Neutrophil (primary cell): ENCODE results near the gene FBXO3.
"Not testable (repeated sequence)": the region's sequence is repeated elsewhere in the genome, so short reads cannot be mapped to it uniquely, and the experiment has no call there.

ENCODE experiments used
- H3K27ac ChIP-seq: fragments of 200-600 bp; sonication (generic); 2 replicates; pipeline ENCODE4 v1.5.1; 2016; ENCODE audit warnings: mild to moderate bottlenecking, moderate library complexity
- H3K27me3 ChIP-seq: fragments of 200-600 bp; sonication (generic); 2 replicates; pipeline ENCODE4 v1.6.0; 2016; ENCODE audit warnings: mild to moderate bottlenecking
- H3K36me3 ChIP-seq: fragments of 200-600 bp; sonication (generic); 2 replicates; pipeline ENCODE4 v1.5.1; 2017
- H3K4me1 ChIP-seq, 2 experiments: fragments of 200-600 bp in 1 of 2; sonication (generic) in 1 of 2; 1 replicate in 1 of 2; 2 replicates in 1 of 2; pipeline versions ENCODE4 v1.5.1 to v1.6.1; 2013 to 2016; ENCODE audit warnings: low read depth in 1 of 2, low read length in 1 of 2, mild to moderate bottlenecking in 1 of 2, moderate library complexity in 1 of 2; ENCODE audit not compliant: control insufficient read depth in 1 of 2, insufficient read depth in 1 of 2
- H3K4me3 ChIP-seq, 2 experiments: fragments of 200-600 bp in 1 of 2; sonication (generic) in 1 of 2; 1 replicate in 1 of 2; 2 replicates in 1 of 2; pipeline ENCODE4 v1.5.1; 2013 to 2016; ENCODE audit warnings: low read depth in 1 of 2, low read length in 1 of 2, mild to moderate bottlenecking in 1 of 2, moderate library complexity in 1 of 2
- H3K9me3 ChIP-seq: fragments of 200-600 bp; sonication (generic); 2 replicates; pipeline ENCODE4 v1.5.1; 2016
- CTCF ChIP-seq: fragments of 200-600 bp; sonication (generic); IDR thresholded peaks from 2 replicates; pipeline ENCODE4 v1.5.1; 2016; ENCODE audit warnings: antibody characterized with exemption

Gene FBXO3

GRCh38 chr11:33802194-33802950 is 28.1 kb upstream of the FBXO3 start:
- peaks cover 96% of the 10 kb centered on the region for H3K27me3 ChIP-seq
- no peaks in the 10 kb centered on the region for H3K36me3 ChIP-seq
- no peak for TF ChIP-seq CTCF
- no peak overlapping the region for H3K4me3 ChIP-seq
- no peak overlapping the region for H3K27ac ChIP-seq
- no peaks in the 10 kb centered on the region for H3K9me3 ChIP-seq
- H3K4me1 ChIP-seq, result no peaks in the 10 kb centered on the region

GRCh38 chr11:33801821-33802193 is 27.5 kb upstream of the FBXO3 start:
- Histone ChIP-seq H3K4me3 (no peak overlapping the region), H3K9me3 (no peaks in the 10 kb centered on the region), H3K4me1 (no peaks in the 10 kb centered on the region), H3K27me3 (peaks cover 100% of the 10 kb centered on the region), H3K36me3 (no peaks in the 10 kb centered on the region), H3K27ac (no peak overlapping the region)
- no peak for TF ChIP-seq CTCF

- Histone ChIP-seq H3K36me3 (no peaks in the 10 kb centered on the region), H3K27me3 (peaks cover 97% of the 10 kb centered on the region), H3K27ac (no peak overlapping the region), H3K9me3 (no peaks in the 10 kb centered on the region), H3K4me1 (no peaks in the 10 kb centered on the region), H3K4me3 (no peak overlapping the region)
- no peak for TF ChIP-seq CTCF
Measured at GRCh38 chr11:33797879-33798278, 23.6 kb upstream of the FBXO3 start.

GRCh38 chr11:33790040-33790439 is 15.7 kb upstream of the FBXO3 start:
- TF ChIP-seq CTCF, result no peak
- Histone ChIP-seq H3K9me3 (no peaks in the 10 kb centered on the region), H3K27me3 (peaks cover 59% of the 10 kb centered on the region), H3K36me3 (no peaks in the 10 kb centered on the region), H3K27ac (no peak overlapping the region), H3K4me3 (no peak overlapping the region), H3K4me1 (peaks cover 0 to 3% of the 10 kb centered on the region in 2 experiments)

GRCh38 chr11:33788095-33788494 is 13.8 kb upstream of the FBXO3 start:
- H3K27ac ChIP-seq, H3K9me3 ChIP-seq, H3K4me3 ChIP-seq, H3K36me3 ChIP-seq, H3K4me1 ChIP-seq: not testable (repeated sequence)
- peaks cover 42% of the 10 kb centered on the region for H3K27me3 ChIP-seq

GRCh38 chr11:33787076-33787475 is 12.8 kb upstream of the FBXO3 start:
- H3K27me3 ChIP-seq, result peaks cover 32% of the 10 kb centered on the region
- no peak overlapping the region for H3K27ac ChIP-seq
- no peaks in the 10 kb centered on the region for H3K36me3 ChIP-seq
- no peak overlapping the region for H3K4me3 ChIP-seq
- no peak for TF ChIP-seq CTCF
- no peaks in the 10 kb centered on the region for H3K9me3 ChIP-seq
- peaks cover 0 to 3% of the 10 kb centered on the region in 2 experiments for H3K4me1 ChIP-seq
